Lower lobe of right lung (tissue), 2 donors: ENCODE data around the gene RCSD1. TPM values are rescaled to one million over a fixed set of nuclear protein-coding genes. Genes with fewer than 3 reads are reported as not detected.
A peak's percentile ranks its signal among the peaks of the same experiment; 100 is the strongest.
"Not testable (repeated sequence)": the region's sequence is repeated elsewhere in the genome, so short reads cannot be mapped to it uniquely, and the experiment has no call there.

ENCODE experiments used
- ATAC-seq, 2 donors: fragments of 200-7000 bp; cut with Tn5 transposase; one replicate each; pipeline ENCODE4 v1.9.1; 2020 to 2022; ENCODE audit warnings: mild to moderate bottlenecking in 2 of 2, moderate library complexity in 2 of 2
- DNase-seq: peaks from one replicate; pipeline ENCODE4 v3.0.0-alpha.2; 2020
- H3K27ac ChIP-seq: fragments of 200-600 bp; one replicate; pipeline ENCODE4 v1.8.0; 2022
- H3K27me3 ChIP-seq: fragments of 200-600 bp; one replicate; pipeline ENCODE4 v1.8.0; 2022; ENCODE audit warnings: low read depth
- H3K36me3 ChIP-seq: fragments of 200-600 bp; one replicate; pipeline ENCODE4 v1.8.0; 2022; ENCODE audit warnings: mild to moderate bottlenecking
- H3K4me1 ChIP-seq: fragments of 200-600 bp; one replicate; pipeline ENCODE4 v1.8.0; 2022
- H3K4me3 ChIP-seq: fragments of 200-600 bp; one replicate; pipeline ENCODE4 v1.8.0; 2022; ENCODE audit warnings: mild to moderate bottlenecking
- H3K9me3 ChIP-seq: fragments of 200-600 bp; one replicate; pipeline ENCODE4 v1.8.0; 2022
- intact Hi-C: fragments of 100-400 bp; cut with DNase I; formaldehyde crosslinking; loops from one replicate; pipeline ENCODE4 v1.11.0; 2022
- total RNA-seq: library from RNA; stranded (reverse); fragmentation: NEBNext Ultra II Directional; extraction: Animal tissue kit (Norgen Biotek cat#: 25700); gene quantifications from one replicate; pipeline ENCODE4 v1.2.1, GENCODE V29; 2021
- TF ChIP-seq, protein P1 (sequence below): fragments of 200-600 bp; IDR thresholded peaks from one replicate; pipeline ENCODE4 v1.8.0; 2022; ENCODE audit warnings: antibody characterized with exemption, mild to moderate bottlenecking
- donor health status: DM: no; HTN: yes; CAD: no; lungs with severe emphysema.

Gene RCSD1
- total RNA-seq, 1 donor from 2014 or later = 20.7 TPM

DNA sequence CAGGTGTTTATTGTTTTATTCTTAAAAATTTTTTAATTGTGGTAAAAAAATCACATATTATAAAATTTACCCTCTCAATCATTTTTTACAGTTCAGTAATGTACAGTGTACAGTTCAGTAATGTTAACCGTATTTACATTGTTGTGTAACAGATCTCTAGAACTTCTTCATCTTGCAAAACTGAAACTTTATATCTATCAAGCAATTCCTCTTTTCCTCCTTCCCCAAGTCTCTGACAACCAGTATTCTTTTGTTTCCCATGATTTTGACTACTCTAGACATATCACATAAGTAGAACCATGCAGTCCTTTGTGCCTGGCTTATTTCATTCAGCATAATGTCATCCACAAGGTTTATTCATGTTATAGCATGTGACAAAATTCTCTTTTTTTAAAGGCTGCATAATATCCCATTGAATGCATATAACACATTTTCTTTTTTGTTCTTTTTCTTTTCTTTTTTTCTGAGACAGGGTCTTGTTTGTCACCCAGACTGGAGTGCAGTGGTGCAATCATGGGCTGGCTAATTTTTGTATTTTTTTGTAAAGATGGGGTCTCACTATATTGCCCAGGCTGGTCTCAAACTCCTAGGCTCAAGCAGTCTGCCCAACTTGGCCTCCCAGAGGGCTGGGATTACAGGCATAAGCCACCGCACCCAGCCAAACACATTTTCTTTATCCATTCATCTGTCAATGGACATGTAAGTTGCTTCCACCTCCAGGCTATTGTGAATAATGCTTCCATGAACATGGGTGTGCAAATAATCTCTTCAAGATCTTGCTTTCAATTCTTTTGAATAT is 17.2 kb upstream of the RCSD1 start:
- ATAC-seq (peak; percentile 43 to 47), DNase-seq (no peak)
- Histone ChIP-seq H3K4me3 (no peak overlapping the region), H3K36me3 (no peaks in the 10 kb centered on the region), H3K9me3 (peaks cover 3% of the 10 kb centered on the region), H3K4me1 (peaks cover 14% of the 10 kb centered on the region), H3K27me3 (no peaks in the 10 kb centered on the region), H3K27ac (no peak overlapping the region)
- intact Hi-C loops = no loop called here
- TF ChIP-seq, protein P1, sequence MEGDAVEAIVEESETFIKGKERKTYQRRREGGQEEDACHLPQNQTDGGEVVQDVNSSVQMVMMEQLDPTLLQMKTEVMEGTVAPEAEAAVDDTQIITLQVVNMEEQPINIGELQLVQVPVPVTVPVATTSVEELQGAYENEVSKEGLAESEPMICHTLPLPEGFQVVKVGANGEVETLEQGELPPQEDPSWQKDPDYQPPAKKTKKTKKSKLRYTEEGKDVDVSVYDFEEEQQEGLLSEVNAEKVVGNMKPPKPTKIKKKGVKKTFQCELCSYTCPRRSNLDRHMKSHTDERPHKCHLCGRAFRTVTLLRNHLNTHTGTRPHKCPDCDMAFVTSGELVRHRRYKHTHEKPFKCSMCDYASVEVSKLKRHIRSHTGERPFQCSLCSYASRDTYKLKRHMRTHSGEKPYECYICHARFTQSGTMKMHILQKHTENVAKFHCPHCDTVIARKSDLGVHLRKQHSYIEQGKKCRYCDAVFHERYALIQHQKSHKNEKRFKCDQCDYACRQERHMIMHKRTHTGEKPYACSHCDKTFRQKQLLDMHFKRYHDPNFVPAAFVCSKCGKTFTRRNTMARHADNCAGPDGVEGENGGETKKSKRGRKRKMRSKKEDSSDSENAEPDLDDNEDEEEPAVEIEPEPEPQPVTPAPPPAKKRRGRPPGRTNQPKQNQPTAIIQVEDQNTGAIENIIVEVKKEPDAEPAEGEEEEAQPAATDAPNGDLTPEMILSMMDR = no peak

DNA sequence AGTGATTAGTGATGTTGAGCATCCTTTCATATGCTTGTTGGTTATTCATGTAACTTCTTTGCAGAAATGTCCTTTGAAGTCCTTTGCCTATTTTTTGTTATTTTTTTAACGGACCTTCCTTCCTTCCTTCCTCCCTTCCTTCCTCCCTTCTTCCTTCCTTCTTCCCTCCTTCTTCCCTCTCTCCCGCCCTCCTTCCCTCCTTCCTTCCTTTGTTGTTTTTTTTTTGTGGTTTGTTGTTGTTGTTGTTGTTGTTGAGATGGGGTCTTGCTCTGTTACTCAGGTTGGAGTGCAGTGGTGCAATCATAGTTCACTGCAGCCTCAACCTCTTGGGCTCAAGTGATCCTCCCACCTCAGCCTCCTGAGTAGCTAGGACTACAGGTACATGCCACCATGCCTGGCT is 16.0 kb upstream of the RCSD1 start:
- DNase-seq, H3K36me3 ChIP-seq, H3K9me3 ChIP-seq, intact Hi-C loops, H3K27ac ChIP-seq, H3K27me3 ChIP-seq, ATAC-seq, H3K4me3 ChIP-seq: not testable (repeated sequence)
- peaks cover 21% of the 10 kb centered on the region for H3K4me1 ChIP-seq

DNA sequence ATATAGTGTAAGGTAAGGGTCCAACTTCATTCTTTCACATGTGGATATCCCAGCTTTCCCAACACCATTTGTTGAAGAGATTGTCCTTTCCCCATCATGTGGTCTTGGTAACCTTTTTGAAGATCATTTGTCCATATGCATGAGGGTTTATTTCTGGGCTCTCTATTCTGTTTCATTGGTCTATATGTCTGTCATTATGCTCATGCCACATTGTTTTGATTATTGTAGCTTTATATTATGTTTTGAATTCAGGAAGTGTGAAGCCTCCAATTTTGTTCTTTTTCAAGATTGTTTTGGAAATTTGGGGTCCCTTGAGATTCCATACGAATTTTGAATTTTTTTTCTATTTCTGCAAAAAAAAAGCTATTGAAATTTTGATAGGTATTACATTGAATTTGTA is 15.2 kb upstream of the RCSD1 start:
- peaks cover 21% of the 10 kb centered on the region for H3K4me1 ChIP-seq
- no peak for ATAC-seq
- peaks cover 3% of the 10 kb centered on the region for H3K9me3 ChIP-seq
- H3K36me3 ChIP-seq = no peaks in the 10 kb centered on the region
- TF ChIP-seq, protein P1 = no peak
- H3K4me3 ChIP-seq = no peak overlapping the region
- no peak for DNase-seq
- H3K27me3 ChIP-seq = no peaks in the 10 kb centered on the region
- H3K27ac ChIP-seq = no peak overlapping the region
- intact Hi-C loops = no loop called here

DNA sequence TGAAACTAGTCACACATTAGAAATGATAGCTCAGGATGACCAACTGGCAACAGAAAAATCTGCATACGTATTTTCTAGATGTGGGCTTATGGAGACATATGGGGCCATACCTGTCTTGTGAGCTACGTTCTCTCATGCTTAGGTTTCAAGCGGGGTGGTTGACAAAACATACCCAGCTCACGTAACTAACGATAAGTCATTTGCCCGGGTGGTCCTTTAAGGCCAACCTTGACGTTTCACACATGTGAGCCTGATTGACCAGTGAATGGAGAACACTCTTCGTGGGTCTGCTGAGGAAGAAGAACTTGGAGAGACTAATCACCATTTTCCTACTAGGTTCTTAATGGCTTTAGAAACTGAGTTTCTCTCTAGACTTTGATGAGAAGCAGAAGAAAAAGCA is 13.5 kb upstream of the RCSD1 start:
- TF ChIP-seq, protein P1 = no peak
- H3K9me3 ChIP-seq = peaks cover 3% of the 10 kb centered on the region
- peaks cover 21% of the 10 kb centered on the region for H3K4me1 ChIP-seq
- H3K27ac ChIP-seq = peak overlapping the region; percentile 81
- no peaks in the 10 kb centered on the region for H3K36me3 ChIP-seq
- intact Hi-C loops = no loop called here
- H3K27me3 ChIP-seq = no peaks in the 10 kb centered on the region
- H3K4me3 ChIP-seq = no peak overlapping the region
- DNase-seq = no peak
- no peak for ATAC-seq

DNA sequence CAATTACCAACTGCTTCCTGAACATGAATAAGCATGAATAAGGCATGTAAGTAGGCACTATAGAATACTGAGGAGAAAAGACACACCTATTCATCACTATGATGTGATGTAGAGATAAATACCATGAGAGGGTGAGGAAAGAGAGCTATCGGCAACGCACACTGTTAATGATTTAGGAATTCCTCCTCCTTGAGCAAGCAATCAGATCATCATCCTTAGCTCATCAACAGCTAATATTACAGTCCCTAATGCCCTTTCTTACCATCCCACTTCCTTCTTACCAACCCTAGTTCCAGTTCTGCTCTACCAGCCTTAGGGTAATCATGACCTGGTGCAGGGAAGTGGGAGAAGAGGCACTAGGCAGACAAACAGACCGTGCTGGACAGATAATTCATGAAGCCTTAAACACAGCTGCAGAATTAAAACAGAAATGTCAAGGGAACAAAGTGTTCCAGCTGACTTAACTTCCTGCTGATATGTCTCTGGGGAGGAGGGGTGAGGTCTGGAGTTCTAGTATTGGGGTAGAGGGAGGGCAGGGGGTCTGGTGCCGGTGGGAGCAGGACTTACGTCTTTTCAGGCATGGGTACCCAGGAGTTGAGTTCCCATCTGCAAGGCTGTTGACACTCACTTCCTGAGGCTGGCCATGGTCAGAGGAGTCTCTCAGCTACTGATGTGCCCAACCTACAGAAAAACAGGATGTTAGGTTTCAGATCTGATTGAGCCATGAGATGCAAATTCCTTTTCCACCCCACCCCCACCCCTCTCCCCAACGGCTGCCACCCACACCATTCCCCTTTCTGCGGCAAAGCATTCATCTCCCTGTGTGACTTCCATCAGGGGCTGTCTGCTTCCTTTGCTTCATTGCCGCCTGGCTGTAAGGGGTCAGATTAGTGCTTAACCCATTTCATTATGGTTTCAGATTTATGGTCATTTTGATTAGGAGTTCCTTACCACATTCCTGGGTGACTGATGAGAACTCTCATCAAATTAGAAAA is 12.6 kb upstream of the RCSD1 start:
- DNase-seq (peak; percentile 60), ATAC-seq (peak; percentile 82 to 86)
- Histone ChIP-seq H3K4me3 (peak overlapping the region; percentile 23), H3K4me1 (peaks cover 21% of the 10 kb centered on the region), H3K27me3 (no peaks in the 10 kb centered on the region), H3K27ac (peak overlapping the region; percentile 81), H3K36me3 (no peaks in the 10 kb centered on the region), H3K9me3 (peaks cover 3% of the 10 kb centered on the region)
- intact Hi-C loops = no loop called here
- TF ChIP-seq, protein P1 = no peak
